Measurements from ENCODE around the gene DAB2IP.
"Not testable (repeated sequence)": the region's sequence is repeated elsewhere in the genome, so short reads cannot be mapped to it uniquely, and the experiment has no call there.

Gene DAB2IP

DNA sequence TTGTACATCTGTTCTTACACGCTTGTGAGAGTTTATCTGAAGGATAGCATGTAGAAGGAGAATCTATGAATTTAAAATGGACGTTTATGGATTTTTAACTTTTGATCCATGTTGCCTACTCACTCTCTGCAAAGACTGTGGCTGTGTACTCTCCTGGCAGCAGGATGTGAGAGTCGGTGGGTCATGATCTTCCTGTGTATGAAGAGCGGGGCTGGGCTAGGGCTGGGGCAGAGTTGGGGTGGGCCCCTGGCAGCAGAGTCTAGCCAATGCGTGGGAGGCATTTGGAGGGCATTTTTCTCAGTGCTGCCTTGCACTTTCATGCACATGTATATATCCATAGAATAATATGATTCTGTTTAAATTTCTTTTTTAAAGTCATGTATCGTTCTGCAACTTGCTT, 24.0 kb upstream of the DAB2IP start:
- DNase-seq = no peak

DNA sequence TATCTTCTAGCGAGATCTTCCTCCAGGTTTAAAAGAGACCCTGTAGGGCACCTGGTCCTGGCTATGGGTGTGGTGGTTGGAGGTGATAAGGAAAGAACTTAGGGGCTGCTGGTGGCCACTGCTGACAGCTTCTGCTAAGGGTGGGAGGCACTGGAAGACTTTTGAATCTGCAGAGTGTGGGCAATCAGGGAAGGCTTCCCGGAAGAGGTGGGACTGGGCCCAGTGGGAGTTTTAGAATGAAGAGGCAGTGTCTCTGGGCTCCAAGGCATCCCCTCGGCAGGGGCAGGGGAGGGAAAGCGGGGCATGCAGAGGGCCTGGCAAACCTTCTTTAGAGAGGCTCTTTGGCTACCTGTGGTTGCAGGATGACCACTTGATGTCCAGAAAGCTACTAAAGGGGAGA, 23.0 kb upstream of the DAB2IP start:
- DNase-seq = no peak

DNA sequence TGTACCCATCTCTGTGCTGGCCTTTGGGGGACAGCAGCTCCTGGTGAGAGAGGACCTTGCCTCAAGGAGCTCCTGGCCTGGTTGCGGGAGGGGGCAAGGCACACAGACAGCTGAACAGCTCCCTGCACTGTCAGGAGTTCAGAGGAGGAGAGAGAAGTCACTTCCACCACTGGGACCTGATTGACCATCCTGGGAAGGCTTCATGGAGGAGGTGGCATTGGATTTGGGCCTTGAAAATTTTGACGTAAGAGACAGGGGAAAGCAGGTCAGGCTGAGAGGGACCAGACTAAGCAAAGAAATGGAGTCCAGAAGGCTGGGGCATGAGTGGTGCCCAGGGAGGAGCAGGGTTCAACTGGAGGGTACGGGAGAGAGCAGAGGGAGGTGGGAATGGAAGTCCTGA, 20.3 kb upstream of the DAB2IP start:
- no peak for DNase-seq

DNA sequence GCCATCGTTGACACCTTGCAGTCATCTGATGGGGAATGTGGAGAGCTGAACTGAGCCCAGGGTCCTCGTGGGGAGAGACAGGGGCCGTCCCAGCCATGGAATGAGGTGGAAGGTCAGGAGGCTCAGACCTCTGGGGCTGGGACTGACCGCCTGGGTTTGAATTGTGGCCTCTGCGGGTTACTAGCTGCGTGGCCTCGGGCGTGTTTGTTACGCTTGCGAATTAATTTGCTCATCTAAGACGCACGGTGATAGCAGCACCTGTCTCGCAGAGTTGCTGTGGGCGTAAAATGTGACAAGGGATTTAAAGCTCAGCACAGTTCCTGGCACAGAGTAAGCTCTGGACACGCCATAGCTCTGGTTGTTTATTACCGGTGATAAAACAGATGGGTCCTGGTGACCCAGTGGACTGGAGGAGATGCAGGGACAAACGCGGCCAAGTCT, 19.4 kb upstream of the DAB2IP start:
- DNase-seq = no peak

DNA sequence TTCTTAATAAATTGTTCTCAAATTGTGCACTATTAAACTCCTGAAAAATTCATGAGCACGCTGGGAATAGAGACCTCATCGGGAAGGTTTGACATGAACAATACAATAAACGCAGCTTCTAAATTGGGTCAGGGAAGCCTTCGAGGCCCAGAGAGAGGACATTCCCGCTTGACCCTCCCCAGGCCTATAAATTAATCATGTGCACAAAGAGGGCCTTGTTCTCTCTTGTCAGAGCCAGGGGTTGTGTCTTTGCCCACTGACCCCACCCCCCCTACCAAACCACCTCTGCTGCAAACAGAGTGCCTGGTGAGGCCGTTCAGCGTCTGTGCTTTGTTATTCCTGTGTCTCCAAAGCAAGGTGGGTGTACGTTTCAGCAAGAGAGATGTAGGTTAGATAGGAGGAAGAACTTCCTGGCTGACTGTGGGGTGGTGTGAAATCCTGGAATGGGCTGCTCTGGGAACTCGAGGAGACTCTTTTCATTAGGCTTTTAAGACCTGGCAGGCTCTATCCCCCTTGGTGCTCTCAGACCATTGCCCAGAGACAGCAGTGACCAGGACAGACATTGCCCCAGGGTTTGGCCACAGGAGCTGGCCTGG, 18.2 kb upstream of the DAB2IP start:
- DNase-seq = no peak

DNA sequence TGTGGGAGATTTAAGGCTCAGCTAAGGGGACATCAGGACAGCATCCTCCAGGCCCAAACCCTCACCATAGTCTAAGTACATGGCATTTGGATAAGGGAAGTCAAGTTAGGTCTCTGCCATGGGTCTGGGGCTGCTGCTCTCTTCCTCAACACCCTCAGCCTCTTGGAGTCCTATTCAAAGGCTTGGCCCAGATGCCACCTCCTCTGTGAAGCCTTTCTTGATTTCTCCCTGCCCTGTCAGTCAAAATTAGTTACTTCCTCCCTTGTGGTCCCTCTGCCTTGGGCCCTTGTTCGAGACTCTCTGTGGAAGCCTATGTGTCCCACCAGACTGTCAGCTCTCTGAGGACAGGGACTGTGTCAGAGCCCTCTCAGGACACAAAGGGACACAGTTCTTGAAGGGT, 17.7 kb upstream of the DAB2IP start:
- no peak for DNase-seq

DNA sequence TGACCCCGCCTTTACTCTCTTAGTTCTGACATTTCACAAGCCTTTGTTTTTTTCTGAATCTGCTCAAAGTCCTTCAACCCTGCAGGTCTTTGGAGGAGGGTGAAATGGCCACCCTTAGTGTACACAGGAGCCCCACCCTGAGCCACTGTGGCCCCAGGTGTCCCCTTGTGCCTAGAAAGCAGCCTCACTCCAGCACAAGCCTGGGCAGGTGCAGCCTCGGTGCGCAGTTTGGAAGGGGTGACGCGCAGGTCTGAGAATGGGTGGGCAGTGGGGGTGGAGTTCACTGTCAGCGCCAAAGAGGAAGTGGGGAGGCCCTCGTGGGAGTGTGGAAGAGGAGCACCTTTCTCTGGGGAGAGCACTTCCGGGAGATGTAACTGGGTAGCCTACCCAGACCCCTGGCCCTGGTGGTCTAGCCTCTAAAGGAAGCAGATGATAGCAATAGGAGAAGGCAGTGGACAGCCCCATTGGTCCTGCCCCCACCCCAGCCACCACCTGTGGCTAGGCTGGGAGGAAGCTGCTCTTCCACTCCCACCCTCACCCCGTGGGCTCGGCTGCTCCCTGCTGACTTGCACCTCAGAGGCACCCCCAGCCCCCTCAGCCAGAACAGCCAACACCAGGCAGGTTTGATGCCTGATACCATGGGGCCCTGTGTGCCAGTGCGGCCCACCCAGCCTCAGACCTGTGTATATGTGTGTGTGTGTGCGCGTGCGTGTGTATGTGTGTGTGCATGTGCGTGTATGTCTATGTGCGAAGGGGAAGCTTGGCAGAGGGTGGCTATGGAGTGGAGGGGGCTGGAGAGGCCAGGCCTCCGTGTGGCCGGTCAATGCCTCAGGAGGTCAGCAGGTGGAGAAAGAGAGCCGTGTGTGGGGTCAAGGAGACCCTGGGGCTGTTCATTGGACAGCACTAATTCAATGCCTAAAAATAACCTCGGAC, 16.8 kb upstream of the DAB2IP start:
- no peak for DNase-seq

DNA sequence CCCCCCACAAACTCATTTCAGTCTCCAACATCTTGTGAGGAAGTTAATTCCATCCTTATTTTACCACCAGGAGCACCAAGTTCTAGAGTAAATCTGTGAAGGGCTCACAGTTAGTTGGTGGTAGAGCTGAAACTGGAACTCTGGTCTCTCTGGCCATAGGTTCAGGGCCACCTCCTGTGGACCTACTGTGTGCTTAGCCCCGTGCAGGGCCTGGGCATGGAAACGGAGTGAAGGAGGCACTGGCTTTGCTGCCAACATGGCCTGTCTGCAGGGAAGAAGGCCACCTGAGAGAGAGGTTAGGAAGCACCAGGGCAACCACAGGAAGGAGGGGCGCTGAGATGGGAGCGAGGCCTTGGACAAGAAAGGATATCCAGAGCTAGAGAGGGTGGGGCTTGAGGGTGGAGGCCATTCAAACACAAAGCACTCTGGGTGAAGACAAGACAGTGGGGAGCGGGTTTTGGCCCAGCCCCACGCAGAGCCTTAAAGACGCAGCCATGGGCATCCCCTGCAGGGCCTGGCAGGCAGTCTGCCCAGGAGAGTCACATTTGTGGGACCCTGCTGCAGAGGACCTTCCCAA, 16.0 kb upstream of the DAB2IP start:
- DNase-seq = no peak

DNA sequence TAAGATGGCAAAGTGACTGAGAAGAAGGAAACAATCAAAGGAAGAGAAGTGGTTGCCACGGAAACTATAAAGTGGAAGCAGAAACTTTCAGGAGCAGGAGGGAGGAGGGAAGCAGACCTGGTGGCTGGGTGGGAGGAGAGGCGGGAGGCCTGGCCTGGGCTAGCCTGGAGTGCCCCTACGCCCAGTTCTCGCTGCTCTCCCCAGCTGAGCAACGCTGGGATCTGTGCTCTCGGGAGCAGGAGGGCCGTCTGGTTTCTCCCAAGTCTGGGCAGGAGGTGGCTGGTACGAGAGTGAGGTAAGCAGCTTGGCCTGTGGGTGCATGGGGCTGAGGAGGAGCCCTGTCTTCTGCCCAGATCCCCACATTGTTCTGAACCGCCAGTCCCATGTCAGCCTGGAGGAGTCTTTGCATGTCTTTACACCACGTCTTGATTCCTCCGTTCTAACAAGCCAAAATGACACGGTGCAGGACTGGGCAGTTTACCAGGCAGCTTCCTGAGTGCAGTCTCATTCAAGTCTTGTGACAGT, 15.0 kb upstream of the DAB2IP start:
- DNase-seq = no peak

DNA sequence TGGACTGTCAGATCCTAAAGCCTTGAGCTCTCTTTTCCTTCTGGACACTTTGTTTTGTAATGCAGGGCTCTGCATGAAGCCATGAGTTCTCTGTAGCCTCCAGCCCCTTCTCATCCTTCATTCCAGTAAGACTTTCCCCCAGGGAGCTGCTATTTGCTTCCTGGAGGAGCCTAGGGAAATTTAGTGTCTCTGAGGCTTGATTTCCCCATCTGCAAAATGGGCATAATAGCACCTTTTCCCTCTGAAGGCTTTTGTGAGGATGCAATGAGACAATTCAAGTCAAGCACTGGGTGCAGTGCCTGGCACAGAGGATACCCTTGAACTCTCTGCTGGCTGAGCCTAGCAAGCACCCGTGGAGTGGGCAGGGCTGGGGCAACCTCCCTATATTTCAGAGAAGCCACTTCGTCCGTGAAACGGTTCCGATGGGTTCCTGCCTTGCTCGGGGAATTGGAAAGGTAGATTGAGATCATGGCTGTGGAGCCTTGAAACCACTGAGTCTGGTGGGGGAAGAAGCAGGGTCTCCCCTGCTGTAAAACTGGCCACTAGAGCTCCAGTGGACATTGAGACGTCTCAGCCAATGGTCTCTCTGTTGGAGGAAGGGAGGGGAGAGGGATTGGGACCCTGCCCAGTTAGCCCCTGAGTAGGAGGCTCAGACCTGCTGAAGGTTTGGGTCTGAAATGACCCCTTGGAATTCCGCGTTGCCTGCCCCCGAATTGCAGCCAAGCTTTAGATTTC, 14.3 kb upstream of the DAB2IP start:
- DNase-seq = no peak

DNA sequence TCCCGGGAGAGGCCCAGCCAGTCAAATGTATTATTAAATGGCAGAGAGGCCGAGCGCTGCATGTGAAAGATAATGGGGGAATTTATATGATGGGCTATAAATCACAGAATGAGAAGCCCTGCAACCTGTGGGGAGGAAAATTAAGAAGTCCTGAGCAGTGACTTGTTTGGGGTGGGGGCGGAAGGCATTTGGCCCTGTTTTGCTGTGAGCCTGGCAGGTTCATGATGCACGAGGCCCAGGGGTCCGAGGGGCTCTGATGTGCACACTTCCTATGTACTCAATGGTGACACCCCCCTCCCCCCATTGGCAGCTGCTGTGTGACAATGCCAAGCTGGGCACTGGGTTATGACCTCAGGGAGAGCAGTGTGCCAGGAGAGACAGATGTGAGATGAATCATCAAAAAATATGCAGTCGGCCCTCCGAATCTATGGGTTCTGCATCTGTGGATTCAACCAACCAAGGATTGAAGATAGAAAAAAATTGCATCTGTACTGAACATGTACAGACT, 13.7 kb upstream of the DAB2IP start:
- no peak for DNase-seq

DNA sequence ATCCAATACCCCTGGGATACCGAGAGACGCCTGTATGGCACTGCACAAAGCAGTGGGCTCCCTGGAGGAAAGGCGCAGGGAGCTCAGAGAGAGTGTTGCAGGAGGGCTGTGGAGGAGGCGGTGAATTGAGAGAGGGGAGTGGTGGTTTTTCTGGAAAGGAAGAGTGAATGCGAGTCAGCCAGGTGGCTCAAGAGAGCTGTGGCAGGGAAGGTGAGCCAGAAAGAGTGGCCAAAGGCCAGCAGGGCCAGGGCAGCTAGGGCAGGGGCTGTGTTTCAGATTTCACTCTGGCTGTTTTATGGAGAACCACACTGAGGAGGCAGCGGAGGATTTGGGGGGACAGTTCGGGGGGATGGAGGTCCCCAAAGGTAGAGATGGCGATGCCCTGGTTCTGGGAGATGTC, 13.0 kb upstream of the DAB2IP start:
- DNase-seq = no peak

DNA sequence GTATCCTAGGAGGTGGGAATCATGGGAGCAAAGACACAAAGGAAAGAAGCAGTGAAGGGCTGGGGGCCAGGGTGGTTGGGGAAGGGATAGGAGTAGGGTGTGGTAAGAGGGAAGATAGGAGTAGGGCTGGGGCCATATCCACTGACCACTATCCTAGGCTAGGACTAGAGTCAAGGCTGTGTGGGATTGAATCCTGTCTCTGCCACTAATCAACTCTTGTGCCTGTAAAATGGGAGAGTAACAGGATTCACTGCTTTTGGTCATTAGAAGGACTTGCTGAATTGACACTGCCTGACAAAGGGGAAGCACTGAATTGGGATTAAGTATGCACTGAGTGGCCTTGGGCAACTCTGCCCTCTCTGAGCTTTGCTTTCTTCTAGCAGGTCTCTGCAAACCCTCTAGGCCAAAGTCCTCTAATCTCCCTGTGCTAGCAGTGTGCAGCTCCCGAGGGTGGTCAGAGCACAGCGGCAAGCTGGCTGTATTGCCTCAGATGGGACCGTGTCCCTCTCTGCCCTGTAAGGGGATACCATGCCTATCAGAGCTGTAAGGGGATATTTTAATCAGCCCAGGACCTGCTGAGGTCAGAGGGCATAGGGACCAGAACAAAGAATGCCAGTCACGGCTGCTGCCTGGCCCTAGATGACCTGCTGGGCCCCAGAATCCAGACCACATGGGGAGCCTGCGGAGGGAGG, 12.4 kb upstream of the DAB2IP start:
- no peak for DNase-seq

DNA sequence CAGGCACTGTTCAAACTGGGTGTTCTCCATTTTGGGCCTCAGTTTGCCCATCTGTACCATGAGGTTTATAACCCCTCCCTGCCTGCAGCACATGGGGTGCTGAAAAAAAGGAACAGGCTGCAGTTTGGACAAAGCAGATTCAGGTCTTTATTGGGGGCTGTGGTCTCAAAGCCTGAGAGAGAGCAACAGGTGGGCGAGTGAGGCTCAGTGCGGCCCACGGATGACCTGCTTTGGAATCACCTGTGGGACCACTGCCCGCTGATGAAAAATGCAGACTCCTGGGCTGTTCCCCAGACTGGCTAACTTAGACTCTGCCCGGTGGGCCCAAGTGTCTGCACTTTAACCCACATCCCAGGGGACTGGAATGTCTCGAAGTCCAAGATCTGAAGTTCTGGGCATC, 11.8 kb upstream of the DAB2IP start:
- no peak for DNase-seq

DNA sequence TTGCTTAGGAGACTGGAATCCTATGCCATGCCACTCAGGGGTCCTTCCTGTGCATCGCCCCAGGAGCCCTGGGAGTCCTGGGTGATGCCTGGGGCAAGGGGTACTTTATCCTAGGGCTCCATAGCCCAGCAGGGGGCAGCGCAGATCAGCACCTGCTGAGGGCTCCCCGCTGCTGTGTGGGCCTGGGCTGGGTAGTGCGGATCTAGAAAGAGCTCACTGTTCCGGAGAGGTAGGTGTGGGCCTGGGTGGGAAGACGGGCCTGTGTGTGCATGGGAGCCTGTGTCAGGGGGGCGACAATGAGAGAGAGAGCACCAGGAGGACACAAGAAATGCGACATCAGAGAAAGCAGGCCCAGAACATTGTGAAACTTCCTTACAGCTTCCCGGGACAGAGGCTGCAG, 11.4 kb upstream of the DAB2IP start:
- DNase-seq = no peak

DNA sequence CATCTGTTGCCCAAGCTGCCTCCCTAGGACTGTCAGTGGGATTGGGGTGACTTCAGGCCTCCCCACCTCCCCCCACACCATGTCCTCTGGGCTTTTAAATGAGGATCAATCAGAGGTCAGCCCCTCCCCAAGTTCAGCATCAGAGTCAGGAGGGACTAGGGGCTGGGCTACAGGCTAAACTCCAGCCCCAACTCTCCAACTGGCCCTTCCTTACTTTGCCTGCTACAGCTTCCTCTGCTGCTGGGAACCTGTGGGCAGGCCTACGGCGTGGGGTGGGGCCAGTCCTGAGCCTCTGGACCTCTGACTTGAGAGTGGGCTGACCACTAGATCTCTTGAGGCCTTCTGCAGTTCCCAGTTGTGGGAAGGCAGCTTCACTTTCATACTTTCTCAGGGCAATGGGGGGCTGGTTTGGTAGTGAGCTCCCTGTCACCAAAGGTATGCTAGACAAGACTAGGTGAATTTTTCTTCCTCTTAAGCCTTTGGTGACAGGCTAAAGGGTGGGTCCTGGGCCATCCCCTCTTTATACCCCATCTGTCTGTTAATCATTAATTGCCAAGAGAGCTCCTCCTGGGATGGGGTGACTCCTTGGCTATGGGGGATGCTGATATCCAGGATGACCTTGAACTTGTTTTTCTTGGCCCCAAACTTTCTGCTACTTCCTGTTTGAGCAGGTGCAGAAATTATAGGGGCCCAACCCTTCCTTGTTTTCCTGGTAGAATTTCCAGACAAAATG, 10.8 kb upstream of the DAB2IP start:
- no peak for DNase-seq

DNA sequence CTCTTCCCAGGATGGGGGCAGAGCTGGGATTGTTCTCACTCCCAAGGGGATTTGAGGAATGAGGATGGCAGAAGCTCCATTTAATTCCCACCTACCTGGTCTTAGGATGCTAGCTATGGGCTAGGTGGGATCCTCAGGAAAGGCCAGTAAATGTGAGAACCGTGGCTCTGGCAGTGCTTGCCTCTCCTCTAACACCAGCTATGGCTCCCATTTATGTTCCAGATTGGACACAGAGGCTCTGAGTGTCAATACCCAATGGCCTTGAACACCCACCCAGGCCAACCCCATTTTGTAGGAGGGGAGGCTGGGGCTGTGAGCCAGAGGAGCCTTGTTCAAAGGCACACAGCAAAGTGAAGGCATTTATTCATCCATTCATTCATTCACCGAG, 10.2 kb upstream of the DAB2IP start:
- DNase-seq = no peak

DNA sequence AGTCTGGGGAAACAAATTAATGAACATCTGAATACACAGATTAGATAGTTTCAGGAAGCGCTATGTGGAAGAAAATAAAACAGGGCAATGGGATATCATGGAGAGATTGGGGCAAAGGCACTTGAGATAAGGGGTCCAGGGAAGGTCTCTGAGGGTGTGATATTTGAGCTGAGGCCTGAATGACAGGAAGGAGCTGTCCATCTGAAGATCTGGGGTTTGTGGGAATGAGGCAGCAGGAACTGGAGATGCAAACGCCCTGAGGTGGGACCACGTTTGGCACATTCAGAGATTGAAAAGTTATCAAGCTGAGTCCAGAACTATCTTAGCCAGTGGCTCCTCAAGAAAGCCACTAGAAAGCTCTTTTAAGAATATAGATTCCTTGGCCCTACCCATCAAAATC, 8.7 kb upstream of the DAB2IP start:
- DNase-seq = no peak

DNA sequence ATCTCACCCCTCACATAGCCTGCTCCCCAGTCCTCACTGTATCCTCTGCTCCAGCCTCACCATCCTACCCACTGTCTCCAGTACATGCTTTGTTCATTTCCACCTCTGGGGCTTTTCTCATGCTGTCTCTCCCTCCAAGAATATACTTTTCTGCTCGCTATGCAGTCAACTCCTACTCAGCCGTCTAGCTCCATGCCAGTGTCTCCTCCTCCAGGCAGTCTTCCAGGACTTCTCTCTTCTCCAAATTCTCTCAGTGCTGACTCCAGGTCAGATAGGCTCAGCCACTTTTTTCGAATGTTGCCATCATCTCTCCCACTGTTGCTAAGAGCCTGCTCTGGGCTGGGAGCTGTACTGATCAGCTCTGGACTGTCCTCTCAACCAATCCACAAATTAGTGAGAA, 8.0 kb upstream of the DAB2IP start:
- no peak for DNase-seq

DNA sequence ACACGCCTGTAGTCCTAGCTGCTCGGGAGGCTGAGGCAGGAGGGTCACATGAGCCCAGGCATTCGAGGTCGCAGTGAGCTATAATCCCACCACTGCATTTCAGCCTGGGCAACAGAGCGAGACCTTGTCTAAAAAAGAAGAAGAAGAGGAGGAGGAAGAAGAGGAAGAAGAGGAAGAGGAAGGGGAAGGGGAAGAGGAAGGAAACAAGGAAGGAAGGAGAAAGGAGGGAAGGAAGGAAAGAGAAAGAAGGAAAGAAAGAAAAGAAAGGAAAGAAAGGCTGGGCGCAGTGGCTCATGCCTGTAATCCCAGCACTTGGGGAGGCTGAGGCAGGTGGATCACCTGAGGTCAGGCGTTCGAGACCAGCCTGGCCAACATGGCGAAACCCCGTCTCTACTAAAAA, 7.4 kb upstream of the DAB2IP start:
- DNase-seq = not testable (repeated sequence)

DNA sequence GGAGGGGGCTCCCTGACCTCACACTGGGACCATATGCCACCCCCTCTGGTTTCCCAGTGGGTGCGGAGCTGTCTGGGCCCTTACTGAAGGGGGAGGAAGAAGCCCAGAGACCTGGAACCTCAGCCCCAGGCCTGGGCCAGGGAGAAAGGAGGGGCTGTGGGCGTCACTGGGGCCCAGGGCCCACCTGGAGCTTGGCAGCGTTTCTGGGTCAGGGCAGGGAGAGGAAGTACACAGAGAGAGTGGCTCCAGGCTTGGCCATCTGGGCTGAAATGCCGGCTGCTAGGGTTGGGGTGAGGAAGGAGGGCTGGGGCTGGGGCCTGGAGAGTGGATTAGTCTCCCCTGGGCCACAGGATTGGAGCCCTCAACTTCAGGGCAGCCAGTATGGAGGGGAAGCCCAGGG, 6.4 kb upstream of the DAB2IP start:
- DNase-seq = no peak
